ENCODE measurements around the gene KLHL1. TPM values are rescaled to one million over a fixed set of nuclear protein-coding genes. Genes with fewer than 3 reads are reported as not detected.

The KLHL1 gene
- total and polyA plus RNA-seq, 9 of the 15 experiments (the other 6 are each of a cell fraction or from before 2014, with no cell fraction given), result not detected

- no peak for TF ChIP-seq ZNF263 (CRISPR knock-in tag; IDR thresholded peaks at IDR 0.05; ENCODE audit: borderline replicate concordance)
These were observed 160.7 kb downstream of the KLHL1 start (continued) for GRCh38 chr13:69947582-69947981.

GRCh38 chr13:69946511-69946910 lies 161.7 kb downstream of the KLHL1 start:
- Histone ChIP-seq H3K9me3 (replicated peaks; ENCODE audit: control insufficient read depth, insufficient read depth, low read depth, low read length) (peaks cover 1% of the 10 kb centered on the region; the same call in 1 of the 2 replicates), H3K27me3 (ENCODE audit: control insufficient read depth in 2 of 2, insufficient read depth in 2 of 2, low read length in 2 of 2) (no peaks in the 10 kb centered on the region), H3K9ac (ENCODE audit: insufficient read depth in 1 of 2, low read depth in 2 of 2, low read length in 2 of 2) (no peak overlapping the region), H3K4me1 (replicated peaks in 1 of 2; ENCODE audit: control insufficient read depth in 2 of 2, insufficient read depth in 2 of 2, low read length in 2 of 2) (no peaks in the 10 kb centered on the region), H3K4me3 (no peak overlapping the region), H4K20me1 (replicated peaks; ENCODE audit: control insufficient read depth, insufficient read depth, low read length) (no peaks in the 10 kb centered on the region), H3K79me2 (ENCODE audit: control insufficient read depth, insufficient read depth, low read length) (no peaks in the 10 kb centered on the region), H3K36me3 (ENCODE audit: control insufficient read depth, insufficient read depth, low read length) (no peaks in the 10 kb centered on the region), H3K9me1 (ENCODE audit: control insufficient read depth, insufficient read depth, low read length) (no peaks in the 10 kb centered on the region), H2AFZ (ENCODE audit: low read depth, low read length) (no peak overlapping the region), H3K4me2 (ENCODE audit: insufficient read depth, low read length) (no peak overlapping the region), H3K27ac (ENCODE audit: extremely low read depth, low read depth, low read length) (no peak overlapping the region)
- BruUV-seq (replicated peaks), result no TSS peak
- POLR2A ChIA-PET, result no interaction called here
- in situ Hi-C loops (cut with MboI), result no loop called here
- ATAC-seq (no peak), FAIRE-seq (no peak), DNase-seq (ENCODE audit: extremely low read depth in 1 of 4, low spot score in 3 of 4) (no peak)
- CTCF ChIA-PET (ENCODE audit: low intra/inter-chr PET ratio), result no interaction called here
- 0% methylated on average over 1 of the region's 1 CpG for WGBS (ENCODE audit: insufficient coverage, low coverage, missing lambda C conversion rate)
- intact Hi-C loops (cut with micrococcal nuclease), result no loop called here
- no peak for TF ChIP-seq ZNF263 (CRISPR knock-in tag; IDR thresholded peaks at IDR 0.05; ENCODE audit: borderline replicate concordance)
- TF ChIP-seq, protein P1, sequence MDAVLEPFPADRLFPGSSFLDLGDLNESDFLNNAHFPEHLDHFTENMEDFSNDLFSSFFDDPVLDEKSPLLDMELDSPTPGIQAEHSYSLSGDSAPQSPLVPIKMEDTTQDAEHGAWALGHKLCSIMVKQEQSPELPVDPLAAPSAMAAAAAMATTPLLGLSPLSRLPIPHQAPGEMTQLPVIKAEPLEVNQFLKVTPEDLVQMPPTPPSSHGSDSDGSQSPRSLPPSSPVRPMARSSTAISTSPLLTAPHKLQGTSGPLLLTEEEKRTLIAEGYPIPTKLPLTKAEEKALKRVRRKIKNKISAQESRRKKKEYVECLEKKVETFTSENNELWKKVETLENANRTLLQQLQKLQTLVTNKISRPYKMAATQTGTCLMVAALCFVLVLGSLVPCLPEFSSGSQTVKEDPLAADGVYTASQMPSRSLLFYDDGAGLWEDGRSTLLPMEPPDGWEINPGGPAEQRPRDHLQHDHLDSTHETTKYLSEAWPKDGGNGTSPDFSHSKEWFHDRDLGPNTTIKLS (IDR thresholded peaks at IDR 0.05; ENCODE audit: borderline replicate concordance, low read depth), result no peak
- TF ChIP-seq BACH1 (tag; IDR thresholded peaks at IDR 0.05), result no peak
- TF ChIP-seq SP2 (IDR thresholded peaks at IDR 0.05; ENCODE audit: extremely low read depth, low read depth, low read length, poor library complexity, severe bottlenecking), result no peak
- TF ChIP-seq ZNF695 (CRISPR knock-in tag; IDR thresholded peaks at IDR 0.05), result no peak
- TF ChIP-seq HNRNPK (IDR thresholded peaks at IDR 0.05; ENCODE audit: low read depth, low read length, poor library complexity, severe bottlenecking), result no peak
- no peak for TF ChIP-seq TFE3 (CRISPR knock-in tag; IDR thresholded peaks at IDR 0.05)
- no peak for TF ChIP-seq NR2C1 (IDR thresholded peaks at IDR 0.05)
- no peak for TF ChIP-seq NR2C1 (tag; IDR thresholded peaks at IDR 0.05)
- no peak for TF ChIP-seq ZNF696 (CRISPR knock-in tag; conservative IDR thresholded peaks at IDR 0.05)
- TF ChIP-seq JUNB (CRISPR knock-in tag; conservative IDR thresholded peaks at IDR 0.05), result no peak
- TF ChIP-seq CUX1 (CRISPR knock-in tag; IDR thresholded peaks at IDR 0.05), result no peak
- TF ChIP-seq ZNF347 (CRISPR knock-in tag; IDR thresholded peaks at IDR 0.05; ENCODE audit: low read depth), result no peak
- TF ChIP-seq ZNF174 (CRISPR knock-in tag; IDR thresholded peaks at IDR 0.05), result no peak
